Upper lobe of left lung (tissue), 4 donors: ENCODE measurements around the gene AP2A2.

Experiments used
- CTCF ChIP-seq, 6 experiments: fragments of 450-650 bp in 4 of 6; fragments of 200-600 bp in 2 of 6; sonication (generic) in 2 of 6; IDR thresholded peaks; one replicate each; pipeline ENCODE4 v1.5.1; 2016 to 2019; ENCODE audit warnings: antibody characterized with exemption in 6 of 6
- POLR2A ChIP-seq, 4 donors: fragments of 450-650 bp; IDR thresholded peaks; one replicate each; pipeline ENCODE4 v1.5.1; 2016 to 2017; ENCODE audit warnings: antibody characterized with exemption in 4 of 4, mild to moderate bottlenecking in 2 of 4

GRCh38 chr11:984546-984945 lies 58.9 kb downstream of the AP2A2 start:
- TF ChIP-seq CTCF (IDR thresholded peaks at IDR 0.05), result no peak
- no peak for TF ChIP-seq POLR2A (IDR thresholded peaks at IDR 0.05)
